ENCODE measurements around the gene HYAL2. TPM values are rescaled to one million over a fixed set of nuclear protein-coding genes. Genes with fewer than 3 reads are reported as not detected.
A peak's percentile ranks its signal among the peaks of the same experiment; 100 is the strongest.

HYAL2 gene
- total and polyA plus RNA-seq, 9 of the 15 experiments (the other 6 are each of a cell fraction or from before 2014, with no cell fraction given), result 0.36 to 22.7 (median 11.4) TPM; not detected in 1

- TF ChIP-seq YY1 (IDR thresholded peaks at IDR 0.05; ENCODE audit: borderline replicate concordance in 1 of 3, control insufficient read depth in 1 of 3, extremely low read depth in 1 of 3, insufficient read depth in 3 of 3, insufficient read length in 1 of 3, insufficient replicate concordance in 2 of 3, low read depth in 1 of 3, low read length in 2 of 3) (no peak), BHLHE40 (IDR thresholded peaks at IDR 0.05; ENCODE audit: low read length) (no peak), PHF21A (IDR thresholded peaks at IDR 0.05; ENCODE audit: borderline replicate concordance, low read depth) (peak; percentile 45; the same call in 1 of the 2 replicates), MBD1 (CRISPR knock-in tag; IDR thresholded peaks at IDR 0.05) (no peak), ESRRA (IDR thresholded peaks at IDR 0.05; ENCODE audit: borderline replicate concordance, low read depth) (peak; percentile 85), POLR2G (IDR thresholded peaks at IDR 0.05; ENCODE audit: low read depth, low read length) (peak; percentile 80), TBP (optimal IDR thresholded peaks at IDR 0.05; ENCODE audit: low read depth, low read length) (peak; percentile 85), MBD2 (IDR thresholded peaks at IDR 0.05; ENCODE audit: borderline replicate concordance, low read depth) (0 out of 2 replicates have a peak, but pooled peaks have one; percentile 23), RAD21 (CRISPR knock-in tag; conservative IDR thresholded peaks at IDR 0.05 in 1 of 2, IDR thresholded peaks at IDR 0.05 in 1 of 2) (peak in 1 of 2 experiments; percentile 28; a peak in 1 of 4 replicates)
These were observed 19.3 kb downstream of the HYAL2 start, which contains the start of gene HYAL1 (continued) for GRCh38 chr3:50303013-50303815.
